AG04449 (cell line): ENCODE data around the gene RGS6.

ENCODE experiments used
- CTCF ChIA-PET: fragments of 350-600 bp; formaldehyde crosslinking; extraction: SDS; loops from one replicate; lab custom pipeline; 2021; ENCODE audit warnings: antibody characterized with exemption; lab: Yijun Ruan, JAX
- POLR2A ChIA-PET: fragments of 400-600, 350-600 bp; formaldehyde crosslinking; extraction: SDS; loops from one replicate; lab custom pipeline; 2020; ENCODE audit warnings: antibody characterized with exemption, inconsistent platforms; lab: Yijun Ruan, JAX
- DNase-seq: peaks from one replicate; pipeline ENCODE4 v3.0.0-alpha.2; 2010; ENCODE audit warnings: low read depth, low spot score
- H3K4me3 ChIP-seq: 2 replicates; pipeline ENCODE4 v1.5.1; 2011; ENCODE audit warnings: low read depth, mild to moderate bottlenecking, control low read depth, low read length
- TF ChIP-seq, protein P1 (sequence below): IDR thresholded peaks from one replicate; pipeline ENCODE4 v1.5.1; 2011; ENCODE audit warnings: mild to moderate bottlenecking, moderate library complexity, low read length, control low read depth, inconsistent platforms; ENCODE audit not compliant: insufficient read depth; ENCODE audit errors: missing control alignments

RGS6 gene

DNA sequence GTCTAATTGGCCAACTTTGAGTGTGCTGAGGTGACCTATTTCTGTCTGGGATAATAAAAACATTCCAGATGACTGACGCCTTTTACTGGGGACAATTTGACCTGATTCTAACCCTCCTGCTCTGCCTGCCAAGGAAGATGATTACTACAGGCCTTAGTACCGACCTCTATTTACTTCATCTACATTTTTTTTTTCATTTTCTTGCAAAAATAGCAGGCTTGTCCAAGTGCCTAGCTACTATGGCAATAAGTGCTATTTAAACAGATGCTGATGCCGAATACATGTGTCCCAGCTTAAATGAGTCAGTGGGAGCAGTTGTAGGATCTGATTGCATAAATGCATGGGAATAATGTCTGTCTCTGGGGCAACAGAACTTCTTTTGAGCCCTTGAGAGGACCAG lies 254.3 kb downstream of the RGS6 start:
- no peak for DNase-seq
- TF ChIP-seq, protein P1, sequence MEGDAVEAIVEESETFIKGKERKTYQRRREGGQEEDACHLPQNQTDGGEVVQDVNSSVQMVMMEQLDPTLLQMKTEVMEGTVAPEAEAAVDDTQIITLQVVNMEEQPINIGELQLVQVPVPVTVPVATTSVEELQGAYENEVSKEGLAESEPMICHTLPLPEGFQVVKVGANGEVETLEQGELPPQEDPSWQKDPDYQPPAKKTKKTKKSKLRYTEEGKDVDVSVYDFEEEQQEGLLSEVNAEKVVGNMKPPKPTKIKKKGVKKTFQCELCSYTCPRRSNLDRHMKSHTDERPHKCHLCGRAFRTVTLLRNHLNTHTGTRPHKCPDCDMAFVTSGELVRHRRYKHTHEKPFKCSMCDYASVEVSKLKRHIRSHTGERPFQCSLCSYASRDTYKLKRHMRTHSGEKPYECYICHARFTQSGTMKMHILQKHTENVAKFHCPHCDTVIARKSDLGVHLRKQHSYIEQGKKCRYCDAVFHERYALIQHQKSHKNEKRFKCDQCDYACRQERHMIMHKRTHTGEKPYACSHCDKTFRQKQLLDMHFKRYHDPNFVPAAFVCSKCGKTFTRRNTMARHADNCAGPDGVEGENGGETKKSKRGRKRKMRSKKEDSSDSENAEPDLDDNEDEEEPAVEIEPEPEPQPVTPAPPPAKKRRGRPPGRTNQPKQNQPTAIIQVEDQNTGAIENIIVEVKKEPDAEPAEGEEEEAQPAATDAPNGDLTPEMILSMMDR: no peak
- POLR2A ChIA-PET: no interaction called here
- CTCF ChIA-PET: no interaction called here
- H3K4me3 ChIP-seq: no peak overlapping the region

DNA sequence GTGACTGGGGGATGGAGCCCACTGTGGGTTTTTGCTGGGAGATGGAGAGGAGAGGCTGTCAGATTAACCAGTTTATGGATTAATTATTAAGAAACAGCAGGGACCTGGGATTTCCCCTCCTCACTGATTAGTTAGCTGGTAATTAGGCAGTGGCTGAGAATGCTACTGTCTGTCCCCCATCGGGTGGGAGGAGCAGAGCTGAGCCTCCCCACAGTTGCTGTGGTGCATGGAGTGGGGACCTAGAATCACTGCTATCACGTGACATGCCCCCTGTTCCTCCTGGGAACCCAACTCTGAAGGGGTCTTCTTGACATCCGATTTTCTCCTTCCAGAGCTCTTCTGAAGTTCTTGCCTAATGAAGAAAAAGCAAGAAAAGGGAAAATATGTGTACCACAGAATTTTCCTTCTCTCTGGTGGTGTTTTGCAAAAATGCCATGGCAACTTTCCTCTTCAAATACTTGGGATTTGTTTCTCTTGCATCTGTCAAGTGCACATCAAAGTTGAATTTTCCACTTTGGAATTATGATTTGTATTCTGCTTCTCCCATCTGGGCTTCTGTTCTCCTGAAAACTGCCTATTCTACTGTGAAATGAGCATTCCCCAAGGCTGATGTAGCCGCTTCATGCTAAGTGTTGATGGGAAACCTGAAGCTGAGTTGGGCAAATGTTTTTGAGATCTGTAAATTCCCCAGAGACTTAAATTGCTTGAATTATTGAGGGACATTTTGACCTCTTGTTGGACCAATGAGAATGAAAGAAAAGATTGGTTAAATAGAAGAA lies 264.2 kb downstream of the RGS6 start:
- ChIA-PET POLR2A (no interaction called here), CTCF (no interaction called here)
- H3K4me3 ChIP-seq: no peak overlapping the region
- no peak for DNase-seq
- TF ChIP-seq, protein P1: no peak

DNA sequence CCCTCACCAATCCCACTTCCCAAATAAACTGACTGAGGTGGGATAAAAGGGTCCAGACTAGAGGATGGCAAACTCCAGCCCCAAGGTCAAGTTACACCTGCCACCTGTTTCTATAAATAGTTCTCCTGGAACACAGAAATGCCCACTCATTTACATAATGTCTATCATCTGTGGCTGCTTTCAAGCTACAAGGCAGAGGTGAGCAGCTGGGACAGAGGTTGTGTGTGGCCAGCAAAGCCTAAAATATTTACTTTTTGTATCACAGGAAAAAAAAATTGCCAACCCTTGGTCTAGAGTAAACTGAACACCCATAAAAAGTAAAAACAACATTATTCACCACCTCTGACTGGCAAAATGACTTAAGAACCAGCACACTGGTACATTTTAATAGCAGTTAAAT lies 269.4 kb downstream of the RGS6 start:
- no peak for DNase-seq
- ChIA-PET CTCF (no interaction called here), POLR2A (no interaction called here)
- no peak overlapping the region for H3K4me3 ChIP-seq
- TF ChIP-seq, protein P1: no peak

- ChIA-PET POLR2A (no interaction called here), CTCF (no interaction called here)
- no peak overlapping the region for H3K4me3 ChIP-seq
- TF ChIP-seq, protein P1: no peak
- DNase-seq: no peak
Observed at GRCh38 chr14:72213424-72213823, 281.2 kb downstream of the RGS6 start.

- no peak for DNase-seq
- POLR2A ChIA-PET: no interaction called here
- CTCF ChIA-PET: no interaction called here
- TF ChIP-seq, protein P1: no peak
- no peak overlapping the region for H3K4me3 ChIP-seq
Observed at GRCh38 chr14:72215080-72215479, 282.9 kb downstream of the RGS6 start.

DNA sequence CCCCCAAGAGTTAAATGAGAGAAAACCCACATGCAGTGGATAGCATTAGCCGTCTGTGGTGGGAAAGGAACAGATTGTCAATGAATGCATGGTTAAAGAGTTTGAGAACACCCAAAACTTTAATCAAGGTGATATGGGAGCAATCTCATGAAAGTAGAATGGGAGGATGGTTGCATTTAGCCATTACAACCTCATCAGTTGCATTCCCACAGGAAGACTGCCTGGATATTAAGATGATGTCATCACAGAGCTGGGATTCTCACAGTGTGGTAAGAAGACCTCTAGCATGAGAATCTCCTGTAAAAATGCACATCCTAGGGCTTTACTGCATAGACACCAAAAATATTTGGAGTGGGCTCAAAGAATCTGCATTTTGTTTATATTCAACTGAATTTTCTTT lies 284.9 kb downstream of the RGS6 start:
- DNase-seq: no peak
- TF ChIP-seq, protein P1: no peak
- ChIA-PET POLR2A (no interaction called here), CTCF (no interaction called here)
- no peak overlapping the region for H3K4me3 ChIP-seq
